SK-N-SH (cell line): ENCODE measurements around the gene AXL. TPM values are rescaled to one million over a fixed set of nuclear protein-coding genes. Genes with fewer than 3 reads are reported as not detected.

Source experiments
- CTCF ChIA-PET: fragments of 300-600, 350-600 bp; formaldehyde crosslinking; extraction: SDS; loops from one replicate; lab custom pipeline; 2021; lab: Yijun Ruan, JAX
- POLR2A ChIA-PET: fragments of 350-600 bp; sonication (Branson Sonifier 250); formaldehyde crosslinking; extraction: SDS; loops from one replicate; lab custom pipeline; 2020; ENCODE audit warnings: antibody characterized with exemption, inconsistent platforms; lab: Yijun Ruan, JAX
- DNase-seq: peaks from one replicate; pipeline ENCODE4 v3.0.0; 2012
- H2AFZ ChIP-seq: fragments of 200-600 bp; sonication (generic); 2 replicates; pipeline ENCODE4 v1.8.1; 2016; ENCODE audit warnings: antibody characterized with exemption, mild to moderate bottlenecking, low read depth
- H3F3A ChIP-seq: fragments of 200-600 bp; sonication (generic); replicated peaks from 2 replicates; pipeline ENCODE3; 2016; ENCODE audit warnings: antibody characterized with exemption, mild to moderate bottlenecking; ENCODE audit not compliant: insufficient read depth
- H3K27ac ChIP-seq, 2 experiments: fragments of 200-500 bp in 1 of 2; fragments of 200-600 bp in 1 of 2; sonication (Bioruptor generic) in 1 of 2; sonication (generic), shearing (Covaris generic) in 1 of 2; 2 replicates each; pipeline versions ENCODE4 v1.5.1 to v1.6.1; 2014 to 2016; ENCODE audit warnings: low read depth in 2 of 2, inconsistent platforms in 1 of 2, low read length in 1 of 2, mild to moderate bottlenecking in 1 of 2, mixed read lengths in 1 of 2
- H3K27me3 ChIP-seq: fragments of 200-600 bp; sonication (generic), shearing (Covaris generic); 2 replicates; pipeline ENCODE4 v1.6.1; 2016; ENCODE audit warnings: mixed run types; ENCODE audit not compliant: insufficient read depth
- H3K36me3 ChIP-seq, 2 experiments: fragments of 200-500 bp in 1 of 2; fragments of 200-600 bp in 1 of 2; sonication (Bioruptor generic) in 1 of 2; sonication (generic) in 1 of 2; replicated peaks in 1 of 2; 2 replicates each; pipeline versions ENCODE3 to v1.5.1; 2014 to 2016; ENCODE audit warnings: low read length in 1 of 2, mild to moderate bottlenecking in 1 of 2; ENCODE audit not compliant: insufficient read depth in 2 of 2, control insufficient read depth in 1 of 2
- H3K4me1 ChIP-seq, 2 experiments: fragments of 200-500 bp in 1 of 2; fragments of 200-600 bp in 1 of 2; sonication (Bioruptor generic) in 1 of 2; sonication (generic), shearing (Covaris generic) in 1 of 2; 2 replicates each; pipeline versions ENCODE4 v1.5.1 to v1.6.1; 2014 to 2016; ENCODE audit warnings: low read depth in 1 of 2, low read length in 1 of 2, mixed run types in 1 of 2; ENCODE audit not compliant: insufficient read depth in 2 of 2, control insufficient read depth in 1 of 2
- H3K4me2 ChIP-seq: fragments of 200-600 bp; sonication (generic), shearing (Covaris generic); 2 replicates; pipeline ENCODE4 v1.6.1; 2017; ENCODE audit warnings: mixed run types
- H3K4me3 ChIP-seq, 2 experiments: fragments of 200-500 bp in 1 of 2; fragments of 200-600 bp in 1 of 2; sonication (Bioruptor generic) in 1 of 2; sonication (generic), shearing (Covaris generic) in 1 of 2; 2 replicates each; pipeline versions ENCODE4 v1.5.1 to v1.8.1; 2014 to 2016; ENCODE audit warnings: low read depth in 2 of 2, inconsistent platforms in 1 of 2, low read length in 1 of 2, mild to moderate bottlenecking in 1 of 2, mixed read lengths in 1 of 2, moderate library complexity in 1 of 2
- H3K79me2 ChIP-seq: fragments of 200-600 bp; sonication (generic); 2 replicates; pipeline ENCODE4 v1.8.1; 2017; ENCODE audit warnings: mild to moderate bottlenecking; ENCODE audit not compliant: insufficient read depth
- H3K9ac ChIP-seq: fragments of 200-600 bp; sonication (generic); 2 replicates; pipeline ENCODE4 v1.6.1; 2017; ENCODE audit warnings: mixed run types
- H3K9me2 ChIP-seq: fragments of 200-600 bp; sonication (generic); 2 replicates; pipeline ENCODE4 v1.6.1; 2017; ENCODE audit warnings: mixed run types
- H3K9me3 ChIP-seq: fragments of 200-600 bp; sonication (generic); 2 replicates; pipeline ENCODE4 v1.6.1; 2017; ENCODE audit warnings: mixed run types, mild to moderate bottlenecking, moderate library complexity
- H4K20me1 ChIP-seq: fragments of 200-600 bp; sonication (generic); 2 replicates; pipeline ENCODE4 v1.6.1; 2017; ENCODE audit warnings: mild to moderate bottlenecking, mixed run types; ENCODE audit not compliant: insufficient read depth
- ELF1 ChIP-seq: IDR thresholded peaks from 2 replicates; pipeline ENCODE4 v1.4.0; 2012
- EP300 ChIP-seq, 2 experiments: IDR thresholded peaks; 2 replicates each; pipeline versions ENCODE4 v1.4.0 to v1.6.1; 2012; ENCODE audit warnings: borderline replicate concordance in 1 of 2, low read depth in 1 of 2, low read length in 1 of 2
- FOSL2 ChIP-seq: IDR thresholded peaks from 2 replicates; pipeline ENCODE4 v1.4.0; 2012; ENCODE audit warnings: low read depth, mild to moderate bottlenecking, moderate library complexity, borderline replicate concordance
- GABPA ChIP-seq: IDR thresholded peaks from 2 replicates; pipeline ENCODE4 v1.4.0; 2012; ENCODE audit warnings: low read depth, mild to moderate bottlenecking
- MEF2A ChIP-seq: IDR thresholded peaks from 2 replicates; pipeline ENCODE4 v1.4.0; 2012; ENCODE audit warnings: low read depth, borderline replicate concordance
- MXI1 ChIP-seq: IDR thresholded peaks from 2 replicates; pipeline ENCODE4 v1.6.1; 2012; ENCODE audit warnings: mild to moderate bottlenecking, low read depth, low read length, improper control_type of control experiment
- POLR2AphosphoS5 ChIP-seq: IDR thresholded peaks from 2 replicates; pipeline ENCODE4 v1.6.1; 2012; ENCODE audit warnings: low read depth, low read length
- RAD21 ChIP-seq: IDR thresholded peaks from 2 replicates; pipeline ENCODE4 v1.6.1; 2012; ENCODE audit warnings: mild to moderate bottlenecking, low read length
- RXRA ChIP-seq: IDR thresholded peaks from 2 replicates; pipeline ENCODE4 v1.4.0; 2012; ENCODE audit warnings: low read depth, mild to moderate bottlenecking, borderline replicate concordance
- SIN3A ChIP-seq: IDR thresholded peaks from 2 replicates; pipeline ENCODE4 v1.6.1; 2012; ENCODE audit warnings: low read depth, mild to moderate bottlenecking, low read length, moderate library complexity, borderline replicate concordance
- TAF1 ChIP-seq: IDR thresholded peaks from 2 replicates; pipeline ENCODE4 v1.6.1; 2012; ENCODE audit warnings: low read depth, mild to moderate bottlenecking, low read length, moderate library complexity, borderline replicate concordance
- YY1 ChIP-seq: IDR thresholded peaks from 2 replicates; pipeline ENCODE4 v1.4.0; 2012; ENCODE audit warnings: low read depth, mild to moderate bottlenecking
- WGBS: methylation state at CpG from one replicate; pipeline ENCODE4 v1.1.6; 2017; ENCODE audit warnings: low lambda C conversion rate; 5-methylcytosine and 5-hydroxymethylcytosine counted together
- polyA plus RNA-seq, 3 experiments: library from polyadenylated mRNA; depleted of rRNA; stranded (reverse); fragments of >200 nt; gene quantifications; 2 replicates each; pipeline ENCODE4 v1.2.3, GENCODE V29; 2012
- TF ChIP-seq, protein P1 (sequence below): IDR thresholded peaks from 2 replicates; pipeline ENCODE4 v1.4.0; 2012; ENCODE audit warnings: low read depth, borderline replicate concordance
- TF ChIP-seq, protein P2 (sequence below): IDR thresholded peaks from 2 replicates; pipeline ENCODE4 v1.6.1; 2012; ENCODE audit warnings: mild to moderate bottlenecking, low read depth, low read length, moderate library complexity
- TF ChIP-seq, protein P3 (sequence below): fragments of 150-350 bp; IDR thresholded peaks from 2 replicates; pipeline ENCODE4 v1.6.1; 2016; ENCODE audit warnings: mild to moderate bottlenecking, low read depth, low read length
- TF ChIP-seq, protein P4 (sequence below): IDR thresholded peaks from 2 replicates; pipeline ENCODE4 v1.4.0; 2012; ENCODE audit warnings: low read depth
- TF ChIP-seq, protein P5 (sequence below): fragments of 200-600 bp; sonication (generic); IDR thresholded peaks from 2 replicates; pipeline ENCODE4 v1.6.1; 2017; ENCODE audit warnings: antibody characterized with exemption, mild to moderate bottlenecking, moderate library complexity
- TF ChIP-seq, protein P6 (sequence below): fragments of 150-350 bp; IDR thresholded peaks from 2 replicates; pipeline ENCODE4 v1.6.1; 2017; ENCODE audit warnings: antibody characterized with exemption, low read length, low read depth, borderline replicate concordance
- TF ChIP-seq, protein P7 (sequence below): IDR thresholded peaks from 2 replicates; pipeline ENCODE4 v1.4.0; 2012; ENCODE audit warnings: low read depth, borderline replicate concordance

AXL gene
- polyA plus RNA-seq, 1 of the 3 experiments (the other 2 are of a cell fraction), result 82.6 TPM

DNA sequence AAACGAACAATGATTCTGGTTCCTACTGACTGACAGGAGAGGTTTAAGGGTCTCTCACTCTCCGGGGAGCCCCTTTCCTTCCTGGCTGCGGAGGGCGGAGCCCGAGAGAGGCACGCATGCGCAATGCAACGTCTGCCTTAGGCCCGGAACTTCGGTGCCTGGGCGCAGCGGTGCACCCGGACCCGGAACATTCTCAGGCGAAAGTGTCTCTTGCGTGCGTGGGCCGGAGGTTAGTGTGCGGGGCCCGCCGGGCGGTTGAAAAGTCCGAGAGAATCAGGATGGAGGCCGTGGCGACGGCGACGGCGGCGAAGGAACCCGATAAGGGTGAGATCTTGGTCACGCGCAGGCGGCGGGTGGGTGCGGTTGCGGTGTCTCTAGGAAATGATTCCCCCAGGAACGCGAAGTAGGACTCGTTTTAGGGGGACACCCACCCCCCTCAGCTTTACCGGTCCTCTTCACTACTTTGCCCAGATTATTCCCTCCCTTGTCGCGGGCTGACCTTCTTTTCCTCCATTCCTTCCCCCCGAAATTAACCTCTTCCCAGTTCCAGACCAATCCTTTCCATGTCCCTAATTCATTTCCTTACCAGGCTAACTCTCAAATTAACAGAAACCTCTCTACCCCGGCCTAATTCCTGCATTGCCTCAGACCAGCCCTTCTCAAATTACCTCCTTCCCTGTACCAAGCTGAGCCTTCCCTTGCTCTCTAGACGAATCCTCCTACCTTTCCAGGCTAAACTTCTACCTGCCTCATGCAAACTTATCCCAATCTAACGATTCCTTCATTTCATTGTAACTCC is 91.2 kb downstream of the AXL start, which contains the start of gene CCDC97:
CCDC97 (plus strand) TSS at position 140 of the 799 bp plus-strand sequence; CDS start at position 279, 139 bp downstream.
- Histone ChIP-seq H3K27ac (peak within 1 kb of the TSS; percentile 95), H3K9ac (peak within 1 kb of the TSS; percentile 93), H3K4me1 (peaks cover 14 to 19% of the 10 kb centered on the region in 2 experiments; a peak in 3 of 4 replicates), H2AFZ (peak within 1 kb of the TSS; percentile 61; the same call in 1 of the 2 replicates), H3K36me3 (peaks cover 35 to 49% of the 10 kb centered on the region in 2 experiments), H3K4me3 (peak within 1 kb of the TSS; percentile 69 to 80), H3K79me2 (peaks cover 50% of the 10 kb centered on the region), H4K20me1 (no peaks in the 10 kb centered on the region; the same call in 1 of the 2 replicates), H3K27me3 (no peaks in the 10 kb centered on the region), H3K4me2 (peak within 1 kb of the TSS; percentile 96), H3K9me3 (no peaks in the 10 kb centered on the region), H3F3A (peaks cover 83% of the 10 kb centered on the region), H3K9me2 (no peaks in the 10 kb centered on the region)
- POLR2A ChIA-PET, result interaction anchor here (1.4 kb wide), 1 partner anchor 14 kb away, joined by 5 read pairs; no protein-coding TSS in a partner anchor
- CTCF ChIA-PET, result interaction anchor here (0.7 to 3.3 kb wide), 5 partner anchors 9 to 197 kb away, joined by 3 to 13 read pairs (median 3); no protein-coding TSS in a partner anchor
- WGBS, result 1% methylated on average over 44 of the region's 47 CpGs
- peak; percentile 94 for DNase-seq
- peak; percentile 78; the same call in 1 of the 2 replicates for TF ChIP-seq SIN3A
- TF ChIP-seq, protein P1, sequence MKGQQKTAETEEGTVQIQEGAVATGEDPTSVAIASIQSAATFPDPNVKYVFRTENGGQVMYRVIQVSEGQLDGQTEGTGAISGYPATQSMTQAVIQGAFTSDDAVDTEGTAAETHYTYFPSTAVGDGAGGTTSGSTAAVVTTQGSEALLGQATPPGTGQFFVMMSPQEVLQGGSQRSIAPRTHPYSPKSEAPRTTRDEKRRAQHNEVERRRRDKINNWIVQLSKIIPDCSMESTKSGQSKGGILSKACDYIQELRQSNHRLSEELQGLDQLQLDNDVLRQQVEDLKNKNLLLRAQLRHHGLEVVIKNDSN, result peak; percentile 66
- peak; percentile 77 for TF ChIP-seq GABPA
- peak; percentile 72 for TF ChIP-seq ELF1
- TF ChIP-seq TAF1, result peak; percentile 77; the same call in 1 of the 2 replicates
- TF ChIP-seq RXRA, result no peak
- TF ChIP-seq, protein P2, sequence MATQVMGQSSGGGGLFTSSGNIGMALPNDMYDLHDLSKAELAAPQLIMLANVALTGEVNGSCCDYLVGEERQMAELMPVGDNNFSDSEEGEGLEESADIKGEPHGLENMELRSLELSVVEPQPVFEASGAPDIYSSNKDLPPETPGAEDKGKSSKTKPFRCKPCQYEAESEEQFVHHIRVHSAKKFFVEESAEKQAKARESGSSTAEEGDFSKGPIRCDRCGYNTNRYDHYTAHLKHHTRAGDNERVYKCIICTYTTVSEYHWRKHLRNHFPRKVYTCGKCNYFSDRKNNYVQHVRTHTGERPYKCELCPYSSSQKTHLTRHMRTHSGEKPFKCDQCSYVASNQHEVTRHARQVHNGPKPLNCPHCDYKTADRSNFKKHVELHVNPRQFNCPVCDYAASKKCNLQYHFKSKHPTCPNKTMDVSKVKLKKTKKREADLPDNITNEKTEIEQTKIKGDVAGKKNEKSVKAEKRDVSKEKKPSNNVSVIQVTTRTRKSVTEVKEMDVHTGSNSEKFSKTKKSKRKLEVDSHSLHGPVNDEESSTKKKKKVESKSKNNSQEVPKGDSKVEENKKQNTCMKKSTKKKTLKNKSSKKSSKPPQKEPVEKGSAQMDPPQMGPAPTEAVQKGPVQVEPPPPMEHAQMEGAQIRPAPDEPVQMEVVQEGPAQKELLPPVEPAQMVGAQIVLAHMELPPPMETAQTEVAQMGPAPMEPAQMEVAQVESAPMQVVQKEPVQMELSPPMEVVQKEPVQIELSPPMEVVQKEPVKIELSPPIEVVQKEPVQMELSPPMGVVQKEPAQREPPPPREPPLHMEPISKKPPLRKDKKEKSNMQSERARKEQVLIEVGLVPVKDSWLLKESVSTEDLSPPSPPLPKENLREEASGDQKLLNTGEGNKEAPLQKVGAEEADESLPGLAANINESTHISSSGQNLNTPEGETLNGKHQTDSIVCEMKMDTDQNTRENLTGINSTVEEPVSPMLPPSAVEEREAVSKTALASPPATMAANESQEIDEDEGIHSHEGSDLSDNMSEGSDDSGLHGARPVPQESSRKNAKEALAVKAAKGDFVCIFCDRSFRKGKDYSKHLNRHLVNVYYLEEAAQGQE, result 0 out of 2 replicates have a peak, but pooled peaks have one; percentile 20
- TF ChIP-seq FOSL2, result peak; percentile 23; the same call in 1 of the 2 replicates
- TF ChIP-seq YY1, result peak; percentile 63
- TF ChIP-seq, protein P3, sequence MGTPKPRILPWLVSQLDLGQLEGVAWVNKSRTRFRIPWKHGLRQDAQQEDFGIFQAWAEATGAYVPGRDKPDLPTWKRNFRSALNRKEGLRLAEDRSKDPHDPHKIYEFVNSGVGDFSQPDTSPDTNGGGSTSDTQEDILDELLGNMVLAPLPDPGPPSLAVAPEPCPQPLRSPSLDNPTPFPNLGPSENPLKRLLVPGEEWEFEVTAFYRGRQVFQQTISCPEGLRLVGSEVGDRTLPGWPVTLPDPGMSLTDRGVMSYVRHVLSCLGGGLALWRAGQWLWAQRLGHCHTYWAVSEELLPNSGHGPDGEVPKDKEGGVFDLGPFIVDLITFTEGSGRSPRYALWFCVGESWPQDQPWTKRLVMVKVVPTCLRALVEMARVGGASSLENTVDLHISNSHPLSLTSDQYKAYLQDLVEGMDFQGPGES, result no peak
- peak; percentile 69 for TF ChIP-seq POLR2AphosphoS5
- TF ChIP-seq, protein P4, sequence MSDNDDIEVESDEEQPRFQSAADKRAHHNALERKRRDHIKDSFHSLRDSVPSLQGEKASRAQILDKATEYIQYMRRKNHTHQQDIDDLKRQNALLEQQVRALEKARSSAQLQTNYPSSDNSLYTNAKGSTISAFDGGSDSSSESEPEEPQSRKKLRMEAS, result peak; percentile 79
- TF ChIP-seq MEF2A, result peak; percentile 25; the same call in 1 of the 2 replicates
- TF ChIP-seq, protein P5, sequence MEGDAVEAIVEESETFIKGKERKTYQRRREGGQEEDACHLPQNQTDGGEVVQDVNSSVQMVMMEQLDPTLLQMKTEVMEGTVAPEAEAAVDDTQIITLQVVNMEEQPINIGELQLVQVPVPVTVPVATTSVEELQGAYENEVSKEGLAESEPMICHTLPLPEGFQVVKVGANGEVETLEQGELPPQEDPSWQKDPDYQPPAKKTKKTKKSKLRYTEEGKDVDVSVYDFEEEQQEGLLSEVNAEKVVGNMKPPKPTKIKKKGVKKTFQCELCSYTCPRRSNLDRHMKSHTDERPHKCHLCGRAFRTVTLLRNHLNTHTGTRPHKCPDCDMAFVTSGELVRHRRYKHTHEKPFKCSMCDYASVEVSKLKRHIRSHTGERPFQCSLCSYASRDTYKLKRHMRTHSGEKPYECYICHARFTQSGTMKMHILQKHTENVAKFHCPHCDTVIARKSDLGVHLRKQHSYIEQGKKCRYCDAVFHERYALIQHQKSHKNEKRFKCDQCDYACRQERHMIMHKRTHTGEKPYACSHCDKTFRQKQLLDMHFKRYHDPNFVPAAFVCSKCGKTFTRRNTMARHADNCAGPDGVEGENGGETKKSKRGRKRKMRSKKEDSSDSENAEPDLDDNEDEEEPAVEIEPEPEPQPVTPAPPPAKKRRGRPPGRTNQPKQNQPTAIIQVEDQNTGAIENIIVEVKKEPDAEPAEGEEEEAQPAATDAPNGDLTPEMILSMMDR, result no peak
- peak; percentile 52; the same call in 1 of the 2 replicates for TF ChIP-seq MXI1
- peak in 1 of 2 experiments; percentile 49; a peak in 1 of 4 replicates for TF ChIP-seq EP300 (IDR thresholded peaks at IDR 0.05; ENCODE audit: borderline replicate concordance in 1 of 2, low read depth in 1 of 2, low read length in 1 of 2)
- TF ChIP-seq, protein P6, sequence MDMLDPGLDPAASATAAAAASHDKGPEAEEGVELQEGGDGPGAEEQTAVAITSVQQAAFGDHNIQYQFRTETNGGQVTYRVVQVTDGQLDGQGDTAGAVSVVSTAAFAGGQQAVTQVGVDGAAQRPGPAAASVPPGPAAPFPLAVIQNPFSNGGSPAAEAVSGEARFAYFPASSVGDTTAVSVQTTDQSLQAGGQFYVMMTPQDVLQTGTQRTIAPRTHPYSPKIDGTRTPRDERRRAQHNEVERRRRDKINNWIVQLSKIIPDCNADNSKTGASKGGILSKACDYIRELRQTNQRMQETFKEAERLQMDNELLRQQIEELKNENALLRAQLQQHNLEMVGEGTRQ, result 0 out of 2 replicates have a peak, but pooled peaks have one; percentile 7
- TF ChIP-seq, protein P7, sequence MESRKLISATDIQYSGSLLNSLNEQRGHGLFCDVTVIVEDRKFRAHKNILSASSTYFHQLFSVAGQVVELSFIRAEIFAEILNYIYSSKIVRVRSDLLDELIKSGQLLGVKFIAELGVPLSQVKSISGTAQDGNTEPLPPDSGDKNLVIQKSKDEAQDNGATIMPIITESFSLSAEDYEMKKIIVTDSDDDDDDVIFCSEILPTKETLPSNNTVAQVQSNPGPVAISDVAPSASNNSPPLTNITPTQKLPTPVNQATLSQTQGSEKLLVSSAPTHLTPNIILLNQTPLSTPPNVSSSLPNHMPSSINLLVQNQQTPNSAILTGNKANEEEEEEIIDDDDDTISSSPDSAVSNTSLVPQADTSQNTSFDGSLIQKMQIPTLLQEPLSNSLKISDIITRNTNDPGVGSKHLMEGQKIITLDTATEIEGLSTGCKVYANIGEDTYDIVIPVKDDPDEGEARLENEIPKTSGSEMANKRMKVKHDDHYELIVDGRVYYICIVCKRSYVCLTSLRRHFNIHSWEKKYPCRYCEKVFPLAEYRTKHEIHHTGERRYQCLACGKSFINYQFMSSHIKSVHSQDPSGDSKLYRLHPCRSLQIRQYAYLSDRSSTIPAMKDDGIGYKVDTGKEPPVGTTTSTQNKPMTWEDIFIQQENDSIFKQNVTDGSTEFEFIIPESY, result no peak
- TF ChIP-seq RAD21, result no peak
